Activated CD8-positive, alpha-beta memory T cell treated with anti-CD3 and anti-CD28 coated beads, Interleukin-2, amount 50 U/mL, for 24 hours (primary cell): Measurements from ENCODE around the gene LRRC28.

Experiments
- DNase-seq: peaks from one replicate; pipeline ENCODE4 v3.0.0-alpha.2; 2020; ENCODE audit errors: extremely low read depth

LRRC28 gene

DNA sequence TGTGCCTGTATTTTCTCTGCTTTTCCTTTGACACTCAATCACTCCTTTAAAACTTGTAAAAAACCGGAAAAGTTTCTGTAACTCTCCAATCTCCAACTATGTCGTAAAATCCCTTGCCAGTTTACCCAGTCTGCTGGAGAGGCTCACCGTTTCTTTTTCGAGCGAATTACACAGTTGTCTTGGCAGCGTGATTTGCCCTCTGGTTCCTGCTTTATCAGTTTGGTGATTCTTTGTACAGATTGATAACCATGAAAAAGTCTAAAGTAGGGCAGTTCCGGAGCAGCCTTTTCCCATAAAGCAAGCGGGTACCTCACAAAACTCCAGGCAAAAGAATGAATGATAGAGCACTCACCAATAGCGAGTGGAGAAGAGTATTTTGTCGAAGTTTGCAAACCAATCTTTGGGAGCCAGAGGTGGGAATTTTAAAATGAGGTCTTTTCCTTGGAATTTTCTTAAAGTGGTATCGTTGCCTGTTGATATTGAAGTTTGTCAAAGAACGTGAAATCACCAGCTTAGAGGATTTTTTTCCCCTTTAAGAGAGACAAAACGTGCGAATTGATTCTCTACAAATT is 1.9 kb upstream of the LRRC28 start, which contains the start of gene TTC23:
TTC23 (minus strand) TSS at position 312 of the 572 bp plus-strand sequence. CDS start 20,869 bp downstream, outside the sequence.
- DNase-seq, result no peak

DNA sequence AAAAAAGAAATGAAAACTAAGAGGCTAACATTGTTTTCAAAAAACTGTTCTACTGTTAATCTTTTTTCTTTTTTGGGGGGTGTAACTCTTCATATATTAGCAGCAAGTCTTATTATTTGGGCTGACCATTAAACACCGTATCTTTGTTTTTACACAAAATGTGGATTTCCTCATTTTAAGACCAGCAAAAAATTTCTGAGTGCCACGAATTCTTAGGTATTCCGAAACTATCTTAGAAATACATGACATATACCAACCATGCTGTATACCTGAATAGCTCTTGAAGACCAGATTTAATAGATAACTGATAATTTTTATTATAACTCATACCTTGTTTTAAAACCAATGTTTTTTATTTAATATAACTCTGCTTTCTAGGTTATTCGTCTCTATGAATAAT is 1.3 kb upstream of the LRRC28 start:
- no peak for DNase-seq

GRCh38 chr15:99250494-99250856 is 806 bp upstream of the LRRC28 start:
- DNase-seq, result no peak

DNA sequence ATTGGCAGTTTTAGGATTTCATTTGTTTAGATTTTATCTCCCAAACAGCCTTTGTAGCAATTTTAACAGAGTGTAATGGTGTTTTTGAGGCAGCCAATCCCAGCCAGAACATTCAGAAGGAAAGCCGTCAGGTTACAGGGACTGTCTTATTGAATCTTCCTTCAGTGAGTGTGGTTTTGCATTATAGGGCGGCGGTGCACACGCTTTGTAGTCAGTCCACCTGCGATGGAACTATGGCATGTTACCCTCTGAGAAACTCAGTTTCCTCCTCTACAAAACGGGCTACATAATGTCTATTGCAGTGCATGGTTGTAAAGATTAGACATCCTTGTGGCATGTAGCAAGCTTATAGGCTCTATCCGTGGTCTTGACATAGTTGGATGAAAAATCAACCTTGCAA is 1.0 kb downstream of the LRRC28 start:
- no peak for DNase-seq

GRCh38 chr15:99253381-99254090 is 2.3 kb downstream of the LRRC28 start:
- DNase-seq, result no peak

GRCh38 chr15:99257107-99257750 is 5.9 kb downstream of the LRRC28 start:
- DNase-seq, result no peak

DNA sequence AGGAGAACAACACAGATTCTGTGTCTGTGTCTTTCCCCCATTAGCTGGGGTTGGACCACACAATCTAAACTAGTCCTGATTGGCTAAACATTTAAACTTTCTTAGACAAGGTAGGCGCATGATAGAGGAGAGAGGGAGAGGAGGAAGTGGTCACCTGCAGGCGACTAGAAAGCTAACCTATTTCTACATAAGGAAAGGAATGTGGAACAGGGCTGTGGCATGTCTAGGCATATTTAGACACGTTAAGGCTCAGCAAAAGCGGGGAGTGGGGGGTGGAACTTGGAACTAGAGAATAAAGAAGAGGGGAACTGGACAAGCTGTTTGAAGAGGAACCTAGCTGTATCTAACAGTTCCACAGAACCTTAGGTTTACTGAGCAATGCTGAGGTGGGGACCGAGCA is 12.8 kb downstream of the LRRC28 start:
- DNase-seq, result no peak

DNA sequence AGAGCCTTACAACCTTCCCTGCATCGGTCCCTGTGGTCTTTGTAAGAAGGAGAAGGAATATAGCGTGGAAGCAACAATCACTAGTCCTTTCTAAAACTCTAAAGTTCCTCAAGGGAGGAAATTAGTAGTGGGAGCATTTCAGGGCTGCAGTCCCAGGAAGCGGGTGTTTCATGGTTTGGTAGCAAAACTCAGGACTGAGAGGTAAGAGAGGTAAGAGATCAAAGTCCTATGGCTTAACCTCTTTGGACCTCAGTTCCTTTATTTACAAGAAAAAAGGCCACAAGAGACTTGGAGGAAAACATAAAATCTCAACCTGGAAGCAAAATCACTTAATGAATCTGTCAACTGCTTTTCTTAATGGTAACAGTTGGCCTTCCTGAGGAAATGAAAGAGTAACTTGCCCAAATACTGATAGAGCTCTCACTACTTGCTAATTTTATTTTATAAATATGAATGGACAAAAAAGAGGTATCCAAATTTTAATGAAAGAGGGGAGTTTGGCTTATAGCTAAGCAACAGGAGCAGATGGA is 14.3 kb downstream of the LRRC28 start:
- no peak for DNase-seq

GRCh38 chr15:99267957-99268356 is 16.7 kb downstream of the LRRC28 start:
- no peak for DNase-seq

DNA sequence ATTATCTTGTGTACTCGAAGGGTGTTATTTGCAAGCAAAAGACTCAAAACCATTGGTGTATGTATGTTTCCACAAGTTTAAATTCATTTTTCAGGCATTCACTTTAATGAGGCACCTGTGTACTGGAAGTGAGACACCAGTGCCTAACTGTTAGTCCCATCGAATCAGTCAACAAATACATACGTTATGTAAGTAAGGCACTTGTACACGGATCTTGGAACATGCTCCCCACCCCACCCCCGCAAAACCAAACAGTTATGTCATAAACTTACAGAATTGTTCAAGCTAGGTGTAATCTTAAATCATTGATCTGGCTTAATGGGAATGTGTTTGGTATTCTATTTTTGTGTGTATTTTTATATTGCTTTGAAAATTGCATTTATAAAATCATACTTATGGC is 17.1 kb downstream of the LRRC28 start:
- no peak for DNase-seq

GRCh38 chr15:99273801-99274200 is 22.5 kb downstream of the LRRC28 start:
- no peak for DNase-seq

DNA sequence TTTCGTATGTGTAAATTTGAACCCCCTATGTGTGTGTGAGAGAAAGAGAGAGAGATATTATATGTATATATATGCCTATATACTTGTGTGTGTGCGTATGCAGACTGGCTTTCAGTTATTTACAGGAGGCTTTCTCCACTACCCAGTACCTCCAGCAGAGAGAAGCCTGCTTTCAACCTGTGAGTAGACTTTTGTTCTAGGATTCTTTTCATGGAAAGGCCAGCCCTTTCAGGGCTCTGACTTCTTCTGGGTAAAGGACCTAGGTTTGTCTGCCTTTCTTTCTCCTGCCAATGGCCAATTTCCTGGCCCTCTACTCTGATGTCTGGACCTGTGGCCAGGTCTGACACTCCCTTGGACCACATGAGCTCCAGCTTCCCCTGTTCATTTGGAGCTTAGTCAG is 23.8 kb downstream of the LRRC28 start:
- DNase-seq, result no peak

- DNase-seq, result no peak
Observed at GRCh38 chr15:99275525-99276128, 24.3 kb downstream of the LRRC28 start.

DNA sequence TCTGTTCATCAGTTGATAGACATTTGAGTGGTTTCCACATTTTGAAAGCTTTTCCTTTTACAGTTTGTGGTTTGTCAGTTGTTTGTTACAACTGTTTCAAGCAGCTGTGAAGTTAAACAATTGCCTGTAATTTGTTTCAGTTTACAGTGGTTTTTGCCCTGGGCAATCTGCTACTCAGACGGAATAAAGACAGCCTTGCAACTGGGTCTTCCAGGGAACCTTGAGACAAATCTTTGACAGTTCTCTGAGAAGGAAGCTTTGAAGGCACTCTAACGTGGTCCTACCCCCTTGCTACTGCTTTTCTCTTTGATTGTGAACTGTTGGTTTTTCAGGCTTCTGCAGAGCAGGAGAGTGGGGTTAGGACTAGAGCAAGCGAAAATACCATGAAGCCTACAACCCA is 28.0 kb downstream of the LRRC28 start:
- DNase-seq, result no peak

DNA sequence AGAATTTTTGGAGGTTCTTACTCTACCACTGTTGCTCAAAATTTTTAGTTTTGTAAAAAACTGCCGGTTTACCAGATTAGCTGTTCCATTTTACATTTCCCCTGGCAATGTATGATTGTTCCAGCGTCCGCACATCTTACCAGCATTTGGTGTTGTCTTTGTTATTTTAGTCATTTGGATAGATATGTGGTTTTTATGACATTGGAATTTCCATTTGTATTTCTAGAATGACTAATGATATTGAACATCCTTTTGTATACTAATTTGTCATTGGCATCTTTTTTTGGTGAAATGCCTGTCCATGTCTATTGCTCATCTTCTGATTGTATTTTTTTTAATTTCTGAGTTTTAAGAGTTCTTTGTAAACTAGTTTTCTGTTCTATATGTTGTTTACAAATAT is 28.5 kb downstream of the LRRC28 start:
- no peak for DNase-seq

DNA sequence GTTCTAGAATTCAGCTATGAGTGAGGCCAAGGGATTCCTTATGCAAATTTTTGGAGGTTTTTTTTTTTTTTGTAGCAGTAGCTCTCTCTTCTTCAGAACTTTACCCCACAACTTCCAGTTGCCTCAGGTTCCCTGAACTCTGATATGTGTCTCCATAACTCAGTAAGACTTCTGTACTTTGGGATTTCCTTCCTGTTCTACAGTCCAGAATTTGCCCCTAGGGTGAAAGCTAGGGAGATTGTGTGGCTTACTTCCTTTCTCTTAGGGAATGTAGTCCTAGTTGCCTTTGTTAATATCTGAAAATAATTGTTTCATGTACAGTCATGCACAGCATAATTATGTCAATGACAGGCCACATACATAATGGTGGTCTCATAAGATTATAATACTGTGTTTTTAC is 30.8 kb downstream of the LRRC28 start:
- no peak for DNase-seq

GRCh38 chr15:99282586-99282985 is 31.3 kb downstream of the LRRC28 start:
- no peak for DNase-seq

DNA sequence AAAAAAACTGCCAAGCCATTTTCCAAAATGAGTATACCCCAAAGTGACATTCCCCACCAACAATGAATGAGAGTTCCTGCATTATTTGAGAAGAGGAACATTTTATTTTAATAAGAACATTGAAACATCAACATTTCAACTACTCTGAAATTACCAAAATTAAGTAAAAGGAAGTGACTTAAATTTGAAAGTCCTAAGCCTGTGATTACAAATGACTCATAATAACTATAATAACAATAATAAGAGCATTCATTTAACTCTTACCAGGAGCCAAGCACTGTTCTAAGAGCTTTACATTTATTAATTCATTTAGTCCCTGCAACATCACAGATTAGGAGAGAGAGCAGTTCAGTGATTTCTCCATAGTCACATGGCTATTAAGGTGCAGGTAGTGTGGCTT is 32.4 kb downstream of the LRRC28 start:
- no peak for DNase-seq

GRCh38 chr15:99291643-99292042 is 40.4 kb downstream of the LRRC28 start:
- DNase-seq, result no peak

GRCh38 chr15:99295840-99296239 is 44.6 kb downstream of the LRRC28 start:
- DNase-seq, result no peak

GRCh38 chr15:99296386-99296785 is 45.1 kb downstream of the LRRC28 start:
- DNase-seq, result no peak

GRCh38 chr15:99303907-99304306 is 52.6 kb downstream of the LRRC28 start:
- no peak for DNase-seq
